NCI-H146 treated with DMSO at 0.1 percent for 48 hours (cell line): ENCODE data around the gene DENND2C.

Experiments used
- DNase-seq: peaks from one replicate; lab custom pipeline; 2025; ENCODE audit not compliant: unreplicated experiment; lab: John Stamatoyannopoulos, UW

DENND2C gene, protein sequence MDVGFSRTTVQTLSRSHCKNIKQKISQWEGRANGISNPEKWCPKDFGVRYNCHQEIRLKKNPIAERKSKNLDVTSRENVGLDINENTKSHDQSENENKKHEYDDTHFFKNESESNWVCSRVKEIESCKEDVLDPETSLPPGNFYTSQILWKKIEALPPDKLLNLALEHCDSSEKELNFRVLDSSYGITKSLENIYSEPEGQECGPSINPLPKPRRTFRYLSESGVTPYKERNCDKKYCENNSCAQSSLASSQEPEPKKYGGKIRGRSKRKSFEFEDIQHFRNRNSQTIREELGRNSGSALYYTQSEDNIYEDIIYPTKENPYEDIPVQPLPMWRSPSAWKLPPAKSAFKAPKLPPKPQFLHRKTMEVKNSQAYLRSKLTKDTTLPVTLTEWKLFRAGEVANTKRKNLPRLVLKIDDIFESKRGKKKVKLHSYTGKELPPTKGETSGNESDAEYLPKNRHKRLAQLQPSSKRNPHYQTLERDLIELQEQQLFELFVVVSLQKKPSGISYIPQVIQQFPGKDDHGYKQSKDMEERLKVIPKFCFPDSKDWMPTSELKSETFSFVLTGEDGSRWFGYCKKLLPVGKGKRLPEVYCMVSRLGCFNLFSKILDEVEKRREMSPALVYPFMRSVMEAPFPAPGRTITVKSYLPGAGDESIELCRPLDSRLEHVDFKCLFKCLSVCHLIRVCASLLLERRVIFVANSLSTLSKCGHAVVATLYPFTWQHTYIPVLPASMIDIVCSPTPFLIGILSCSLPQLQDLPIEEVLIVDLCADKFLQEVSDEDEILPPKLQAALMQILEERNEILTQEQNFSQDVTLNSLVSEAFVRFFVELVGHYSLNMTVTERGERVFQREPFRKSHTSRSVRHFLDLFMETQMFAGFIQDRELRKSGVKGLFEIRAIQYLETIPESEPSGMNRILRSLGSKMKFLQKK

DNA sequence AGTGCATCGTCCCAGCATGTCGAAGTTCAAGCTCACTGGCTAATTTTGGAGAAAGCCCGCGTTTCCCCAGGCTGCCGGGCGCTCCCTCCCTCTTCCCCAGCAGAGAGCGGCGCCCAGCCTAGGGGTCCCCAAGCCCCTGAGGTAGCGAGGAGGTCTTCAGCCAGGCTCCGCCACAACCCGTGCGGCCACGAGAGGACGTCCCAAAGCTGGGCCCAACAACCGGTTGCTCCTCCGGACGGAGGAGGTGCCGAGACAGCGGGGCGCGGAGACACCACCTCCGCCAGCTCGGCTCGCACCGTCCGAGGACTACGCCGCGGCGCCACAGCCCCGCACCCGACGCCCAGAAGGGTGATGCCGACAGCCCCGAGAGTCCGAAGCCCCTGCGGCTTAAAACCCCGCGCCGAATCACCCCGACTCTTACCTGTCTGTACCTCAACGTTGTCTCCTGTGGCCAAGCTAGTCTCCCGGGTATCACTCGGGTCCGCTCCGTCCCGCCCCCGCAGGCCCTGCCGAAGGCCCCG is at the start of gene DENND2C:
TSS of gene DENND2C (minus strand) at position 488 of the 521 bp plus-strand sequence. CDS start 44,065 bp downstream, outside the sequence.
- no peak for DNase-seq

DNA sequence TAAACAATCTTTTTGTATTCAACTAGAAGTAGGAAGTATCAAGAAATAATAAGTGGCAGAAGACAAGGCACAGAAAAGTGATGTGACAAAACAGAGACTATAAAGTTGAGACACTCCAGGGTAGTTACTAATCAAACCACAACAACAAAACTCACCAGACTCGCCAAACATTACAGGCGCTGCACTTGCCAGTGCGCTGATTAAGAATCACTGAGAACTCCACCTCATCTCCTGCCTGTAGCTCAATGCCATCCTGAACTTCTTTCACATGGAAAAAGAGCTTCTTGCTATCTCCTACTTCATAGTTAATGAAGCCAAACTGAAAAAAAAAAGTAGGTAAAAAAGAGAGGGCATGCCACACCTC is 49.6 kb upstream of the DENND2C start:
- no peak for DNase-seq

DNA sequence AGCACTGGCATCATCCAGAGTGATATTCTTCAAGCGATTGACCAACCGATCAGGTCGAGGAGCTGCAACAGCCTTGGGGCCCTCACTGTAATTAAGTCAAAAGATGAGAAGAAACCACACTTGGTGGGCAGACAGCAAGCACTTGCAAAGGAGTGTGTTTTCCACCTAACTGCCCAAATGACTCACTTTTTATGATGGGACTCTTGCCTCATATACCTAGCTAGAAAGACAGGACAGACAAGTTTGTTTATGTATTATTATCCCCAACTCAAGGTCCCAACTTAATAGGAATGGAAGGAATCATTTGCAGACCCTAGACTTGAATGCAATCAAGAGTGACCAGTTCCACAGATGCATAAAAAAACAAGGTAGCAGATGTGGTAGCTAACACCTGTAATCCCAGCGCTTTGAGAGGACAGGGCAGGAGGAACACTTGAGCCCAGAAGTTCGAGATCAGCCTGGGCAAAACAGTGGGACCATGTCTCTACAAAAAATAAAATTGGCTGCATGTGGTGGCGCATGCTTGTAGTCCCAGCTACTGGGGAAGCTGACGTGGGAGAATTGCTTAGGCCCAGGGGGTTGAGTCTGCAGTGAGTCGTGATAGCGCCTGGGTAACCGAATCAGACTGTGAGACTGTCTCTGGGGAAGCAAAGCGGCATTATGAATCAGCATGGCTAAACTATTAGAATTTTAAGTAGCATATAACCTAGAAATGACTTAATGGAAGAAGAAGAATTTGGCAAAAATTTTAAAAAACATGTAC is 49.0 kb upstream of the DENND2C start:
- DNase-seq, result no peak

DNA sequence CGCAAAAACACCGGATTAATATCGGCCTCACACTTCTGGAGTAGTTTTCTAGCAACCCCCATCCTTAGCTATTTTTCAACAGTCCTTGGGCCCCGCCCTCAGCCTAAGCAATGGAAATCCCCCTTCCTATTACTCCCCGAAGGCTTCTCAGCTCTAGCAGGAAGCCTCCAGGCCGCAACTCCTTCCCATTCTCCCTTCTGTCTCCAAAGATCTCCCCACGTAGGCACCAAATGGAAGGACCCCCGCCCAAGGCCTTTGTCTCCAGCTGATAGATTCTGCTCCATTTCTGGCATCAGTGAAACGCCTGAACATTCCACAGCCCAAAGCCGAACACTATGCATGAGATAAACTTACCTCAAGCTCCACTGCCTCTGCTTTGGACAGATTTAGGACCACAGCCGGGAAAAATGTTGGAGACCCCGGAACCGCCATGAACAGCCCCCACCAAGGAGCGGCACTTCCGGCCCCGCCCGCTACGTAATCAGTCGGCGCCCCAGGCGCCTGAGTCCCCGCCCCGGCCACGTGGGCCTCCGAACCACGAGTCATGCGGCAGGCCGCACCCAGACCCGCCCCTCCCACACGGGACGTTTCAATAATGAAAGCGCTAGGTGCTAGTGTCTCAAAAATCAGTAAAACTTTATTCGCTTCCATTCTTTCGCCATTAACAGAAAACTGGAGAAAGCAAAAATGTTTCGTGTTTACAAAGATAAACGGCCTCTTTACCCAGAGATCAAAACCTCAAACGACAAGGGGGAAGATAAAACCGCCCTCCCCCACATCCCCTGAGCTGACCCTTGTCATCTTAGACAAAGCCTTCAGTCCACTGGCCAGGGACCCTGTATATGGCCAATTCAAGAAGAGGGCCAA is 46.7 kb upstream of the DENND2C start, which contains the start of gene NRAS:
TSS of gene NRAS (minus strand) at position 468 of the 867 bp plus-strand sequence. CDS start 611 bp downstream, outside the sequence.
- DNase-seq, result peak; percentile 55

DNA sequence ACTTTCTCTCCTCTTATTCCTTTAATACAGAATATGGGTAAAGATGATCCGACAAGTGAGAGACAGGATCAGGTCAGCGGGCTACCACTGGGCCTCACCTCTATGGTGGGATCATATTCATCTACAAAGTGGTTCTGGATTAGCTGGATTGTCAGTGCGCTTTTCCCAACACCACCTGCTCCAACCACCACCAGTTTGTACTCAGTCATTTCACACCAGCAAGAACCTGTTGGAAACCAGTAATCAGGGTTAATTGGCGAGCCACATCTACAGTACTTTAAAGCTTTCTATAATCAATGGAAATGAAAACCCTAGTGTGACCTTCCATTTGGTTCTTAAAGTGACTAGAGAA is 46.1 kb upstream of the DENND2C start:
- DNase-seq, result no peak

DNA sequence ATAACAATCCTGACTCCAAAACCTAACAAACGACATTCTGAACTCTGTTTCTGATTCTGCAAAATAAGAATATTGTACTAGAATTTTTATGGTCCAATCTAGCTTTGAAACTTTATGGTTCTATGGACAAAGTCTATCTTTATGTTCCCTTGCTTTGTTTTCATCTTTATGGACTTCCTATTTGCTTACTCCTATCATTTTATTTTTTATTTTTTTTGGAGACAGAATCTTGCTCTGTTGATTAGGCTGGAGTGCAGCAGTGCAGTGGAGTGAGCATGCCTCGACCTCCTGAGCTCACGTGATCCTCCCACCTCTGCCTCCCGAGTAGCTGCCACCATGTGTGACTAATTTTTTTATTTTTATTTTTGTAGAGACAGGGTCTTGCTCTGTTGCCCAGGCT is 43.1 kb upstream of the DENND2C start:
- no peak for DNase-seq

DNA sequence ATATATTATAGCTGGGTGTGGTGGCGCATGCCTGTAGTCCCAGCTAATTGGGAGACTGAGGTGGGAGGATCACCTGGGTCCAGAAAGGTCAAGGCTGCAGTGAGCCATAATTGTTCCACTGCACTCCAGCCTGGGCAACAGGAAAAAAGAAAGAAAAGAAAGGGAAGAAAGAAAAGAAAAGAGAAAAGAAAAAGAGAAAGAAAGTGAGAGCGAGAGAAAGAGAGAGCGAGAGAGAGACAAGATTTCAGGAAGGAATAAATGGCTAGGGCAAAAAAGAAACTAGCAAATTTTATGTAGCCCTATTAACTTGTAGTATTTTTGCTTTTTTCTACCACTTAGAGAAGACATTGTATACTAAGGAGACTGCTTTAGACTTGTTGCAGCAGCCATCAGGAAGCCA is 40.5 kb upstream of the DENND2C start:
- no peak for DNase-seq

DNA sequence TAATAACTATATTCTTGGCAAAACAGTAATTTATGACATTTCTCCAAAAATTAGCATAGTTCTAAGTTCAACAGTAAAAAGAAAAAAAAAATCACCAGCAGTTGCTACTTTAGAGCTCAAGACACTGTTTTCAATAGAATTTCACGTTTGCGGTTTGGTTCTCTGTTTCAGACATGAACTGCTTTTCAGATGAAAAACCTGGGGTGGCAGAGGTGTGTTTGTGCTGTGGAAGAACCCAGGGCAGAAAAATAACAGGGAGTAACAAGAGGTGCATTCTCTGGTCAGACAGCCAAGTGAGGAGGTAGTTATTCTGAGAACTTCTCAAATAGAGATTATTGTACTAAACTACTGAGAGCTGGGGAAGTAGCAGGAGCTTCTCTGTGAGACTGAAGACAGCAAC is 37.8 kb upstream of the DENND2C start:
- no peak for DNase-seq

DNA sequence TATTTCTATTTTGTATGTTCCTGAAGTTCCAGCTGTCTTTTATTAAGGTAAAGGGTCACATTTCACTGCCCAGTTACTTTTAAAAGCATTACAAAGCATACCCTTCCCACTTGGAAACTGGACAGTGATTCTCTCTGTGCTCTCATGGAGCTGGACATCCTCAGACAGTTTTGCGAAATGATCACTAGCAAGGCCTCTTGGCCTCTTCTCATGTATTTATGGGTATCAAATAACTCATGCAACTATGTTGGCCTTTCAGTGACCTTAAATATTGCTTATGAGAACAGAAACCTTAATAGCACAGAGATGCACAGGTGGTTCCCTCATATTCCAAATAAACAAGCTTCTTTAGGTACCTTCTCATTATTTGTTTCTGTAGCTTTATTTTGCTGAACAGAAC is 33.4 kb upstream of the DENND2C start:
- DNase-seq, result no peak

DNA sequence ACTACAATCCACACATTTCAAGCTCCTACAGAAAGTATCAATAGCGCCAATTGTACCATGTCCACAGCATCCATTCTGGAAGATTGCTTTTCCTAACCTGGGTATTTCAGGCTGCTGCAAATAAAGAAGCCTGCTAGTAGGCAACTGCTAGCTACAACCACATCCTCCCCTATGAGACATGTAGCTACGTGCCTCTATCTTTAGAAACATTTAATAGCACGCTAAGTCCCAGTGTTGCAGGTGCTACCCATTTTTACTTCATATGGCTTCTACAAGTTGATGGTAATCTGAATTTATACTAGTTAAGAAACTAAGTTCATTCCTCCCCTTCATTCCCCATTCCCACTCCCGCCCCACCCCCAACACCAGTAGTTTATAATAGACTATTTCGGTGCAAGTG is 32.9 kb upstream of the DENND2C start:
- DNase-seq, result no peak

DNA sequence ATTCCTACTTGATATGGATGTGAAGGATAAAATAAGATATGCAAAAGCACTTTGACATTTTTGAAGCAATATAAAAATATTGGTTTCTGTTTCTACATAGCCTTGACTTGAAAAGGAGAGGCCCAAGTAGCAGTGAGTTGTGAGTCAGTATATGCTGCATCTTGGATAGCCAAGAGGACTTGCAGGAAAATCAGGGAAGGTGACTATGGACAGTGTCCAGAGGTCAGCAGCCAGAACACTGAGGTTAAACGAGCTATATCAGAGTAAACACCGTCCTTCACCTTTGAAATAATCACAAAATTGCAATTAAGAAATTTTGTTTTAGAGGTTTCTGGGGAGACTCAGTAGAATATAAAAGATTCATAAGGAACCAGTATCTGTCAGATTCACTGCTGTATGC is 32.1 kb upstream of the DENND2C start:
- DNase-seq, result no peak

DNA sequence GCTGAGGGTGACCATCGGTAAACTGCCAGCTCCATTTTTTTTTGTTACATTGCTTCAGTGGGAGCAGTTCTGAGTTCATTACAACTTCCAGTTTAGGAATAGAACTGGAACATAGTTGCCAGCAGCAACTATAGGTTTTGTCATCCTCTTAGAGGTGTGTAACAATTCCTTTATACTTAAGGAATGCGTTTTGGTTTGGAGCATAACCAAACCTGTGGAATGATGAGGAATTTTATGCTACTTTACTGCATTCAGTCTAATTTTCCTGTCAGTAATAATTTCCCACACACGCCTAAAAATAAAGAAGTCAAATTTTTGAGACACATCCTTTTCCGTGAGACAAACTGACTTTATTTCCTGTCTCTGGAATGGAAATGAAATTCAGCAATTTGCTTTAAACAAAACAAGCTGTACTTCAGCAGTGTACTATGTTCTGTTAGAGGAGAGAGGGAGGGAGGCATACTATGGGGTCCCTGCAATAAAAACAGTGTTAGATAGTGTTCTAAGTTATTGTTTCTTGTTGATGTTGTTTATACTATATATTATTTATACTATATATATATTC is 30.3 kb upstream of the DENND2C start:
- no peak for DNase-seq

DNA sequence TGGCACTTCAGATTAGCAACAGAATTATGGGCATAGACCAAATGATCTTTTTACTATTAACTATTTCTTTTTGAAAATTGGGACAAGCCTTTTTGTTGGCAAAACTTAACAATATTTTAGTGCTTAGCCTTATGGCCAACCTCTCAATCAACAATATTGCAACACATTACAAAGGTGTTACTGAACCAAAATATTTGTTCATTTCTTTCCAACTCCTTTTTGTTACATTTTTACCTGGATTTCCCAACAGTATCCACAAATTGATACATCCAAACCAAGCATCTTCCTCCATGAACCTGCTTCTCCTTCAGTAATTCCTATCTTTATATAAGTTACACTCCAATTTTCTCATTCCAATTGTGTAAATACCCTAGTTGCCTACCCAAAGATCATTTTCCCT is 27.0 kb upstream of the DENND2C start:
- no peak for DNase-seq

DNA sequence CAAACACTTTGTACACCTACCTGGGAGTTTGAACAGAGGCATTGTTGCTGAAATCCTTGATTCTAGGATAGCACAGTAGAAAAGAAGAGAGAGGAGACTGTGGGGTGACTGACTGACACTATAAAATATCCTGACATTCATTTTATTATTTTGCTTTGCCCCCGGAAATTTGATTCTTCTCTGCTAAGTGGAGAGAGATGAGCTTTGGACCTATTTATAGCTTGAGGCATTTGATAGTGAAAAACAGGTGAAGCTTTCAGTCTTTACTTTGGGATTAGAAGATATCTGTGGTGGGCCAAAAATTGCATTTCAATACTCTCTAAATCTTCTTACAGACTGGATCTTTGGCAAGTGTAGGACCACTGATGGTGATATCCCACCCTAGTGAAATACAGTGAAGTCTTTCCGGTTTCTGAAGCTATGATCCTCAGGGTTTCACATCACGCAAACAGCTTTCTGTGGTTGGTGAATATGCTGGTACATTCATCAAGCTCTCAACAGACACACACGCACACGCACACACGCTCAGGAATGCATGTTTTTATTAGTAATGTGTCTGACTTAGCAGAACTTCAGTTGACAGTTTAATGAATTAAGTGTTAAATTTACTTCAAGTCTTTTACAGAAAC is 25.7 kb upstream of the DENND2C start, which contains the start of gene AMPD1:
TSS of gene AMPD1 (minus strand) at position 117 of the 629 bp plus-strand sequence. CDS start at position 42, 75 bp downstream.
- DNase-seq, result no peak

DNA sequence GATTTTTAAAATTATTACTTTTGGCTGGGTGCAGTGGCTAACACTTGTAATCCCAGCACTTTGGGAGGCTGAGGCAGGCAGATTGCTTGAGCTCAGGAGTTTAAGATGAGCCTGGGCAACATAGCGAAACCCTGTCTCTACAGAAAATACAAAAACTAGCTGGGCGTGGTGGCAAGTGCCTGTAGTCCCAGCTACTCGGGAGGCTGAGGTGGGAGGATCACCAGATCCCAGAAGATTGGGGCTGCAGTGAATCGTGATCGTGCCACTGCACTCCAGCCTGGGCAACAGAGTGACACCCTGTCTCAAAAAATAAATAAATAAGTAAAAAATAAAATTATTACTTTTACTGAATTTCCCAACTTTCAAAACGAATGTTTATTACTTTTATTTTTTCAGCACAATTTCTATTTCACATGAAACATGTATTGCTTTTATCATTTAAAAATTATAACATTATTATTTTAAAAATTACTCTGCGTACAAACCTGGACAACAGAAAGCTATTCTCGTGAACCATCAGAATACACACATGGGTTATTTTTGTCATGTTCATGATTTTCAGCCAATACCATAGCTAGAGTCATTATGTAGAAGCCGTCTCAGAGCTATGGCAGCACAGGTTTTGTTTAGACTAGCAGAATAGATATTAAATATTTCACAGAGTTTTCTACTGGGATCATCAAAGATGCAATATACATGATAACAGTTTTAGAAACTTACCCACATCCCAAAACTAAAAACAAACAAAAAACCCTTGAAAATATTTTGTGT is 24.9 kb upstream of the DENND2C start:
- no peak for DNase-seq

DNA sequence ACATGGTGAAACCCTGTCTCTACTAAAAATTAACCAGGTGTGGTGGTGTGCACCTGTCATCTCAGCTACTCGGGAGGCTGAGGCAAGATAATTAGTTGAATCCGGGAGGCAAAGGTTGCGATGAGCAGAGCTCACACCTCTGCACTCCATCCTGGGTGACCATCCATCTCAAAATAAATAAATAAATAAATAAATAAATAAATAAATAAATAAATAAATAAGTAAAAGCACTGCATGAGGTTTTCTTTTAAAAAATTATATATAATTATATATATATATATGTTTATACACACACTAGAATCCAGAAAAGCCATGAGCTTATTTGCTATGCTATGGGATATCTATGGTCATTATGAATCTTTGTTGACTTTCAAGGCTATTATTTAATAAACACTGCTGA is 23.1 kb upstream of the DENND2C start:
- no peak for DNase-seq

DNA sequence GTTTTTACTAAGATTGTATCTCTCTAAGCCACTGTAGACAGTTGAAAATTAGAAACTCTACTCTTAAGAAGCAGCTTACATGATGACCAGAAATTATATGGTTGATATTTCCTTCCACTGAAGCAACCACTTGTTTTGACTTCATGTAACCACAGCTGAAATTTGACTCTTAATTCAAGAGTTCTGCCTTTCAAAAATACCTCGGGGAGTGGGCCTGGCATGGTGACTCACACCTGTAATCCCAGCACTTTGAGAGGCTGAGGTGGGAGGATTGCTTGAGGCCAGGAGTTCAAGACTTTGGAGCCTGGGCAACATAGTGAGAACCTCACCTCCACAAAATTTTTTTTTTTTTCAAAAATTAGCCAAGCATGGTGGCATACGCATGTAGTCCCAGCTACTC is 21.2 kb upstream of the DENND2C start:
- DNase-seq, result no peak

DNA sequence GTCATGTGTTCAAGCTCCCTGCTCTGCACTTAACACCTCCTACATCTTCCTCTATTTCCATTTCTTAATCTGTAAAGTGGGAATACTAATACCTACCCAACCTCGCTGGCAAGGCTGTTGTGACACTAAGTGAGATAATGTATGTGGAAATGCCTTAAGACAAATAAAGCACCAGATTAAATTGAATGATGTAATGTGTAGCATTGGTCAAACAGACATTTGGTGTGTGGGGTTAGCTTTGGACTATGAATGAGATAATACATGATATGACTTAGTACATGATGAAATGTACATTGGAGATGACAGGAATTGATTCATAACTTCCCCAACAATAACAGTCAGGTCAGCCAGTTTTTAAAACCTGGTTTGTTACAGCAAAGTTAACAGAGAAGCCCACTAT is 20.3 kb upstream of the DENND2C start:
- DNase-seq, result no peak
